Measurements from ENCODE around the gene ATG4D.

DNA sequence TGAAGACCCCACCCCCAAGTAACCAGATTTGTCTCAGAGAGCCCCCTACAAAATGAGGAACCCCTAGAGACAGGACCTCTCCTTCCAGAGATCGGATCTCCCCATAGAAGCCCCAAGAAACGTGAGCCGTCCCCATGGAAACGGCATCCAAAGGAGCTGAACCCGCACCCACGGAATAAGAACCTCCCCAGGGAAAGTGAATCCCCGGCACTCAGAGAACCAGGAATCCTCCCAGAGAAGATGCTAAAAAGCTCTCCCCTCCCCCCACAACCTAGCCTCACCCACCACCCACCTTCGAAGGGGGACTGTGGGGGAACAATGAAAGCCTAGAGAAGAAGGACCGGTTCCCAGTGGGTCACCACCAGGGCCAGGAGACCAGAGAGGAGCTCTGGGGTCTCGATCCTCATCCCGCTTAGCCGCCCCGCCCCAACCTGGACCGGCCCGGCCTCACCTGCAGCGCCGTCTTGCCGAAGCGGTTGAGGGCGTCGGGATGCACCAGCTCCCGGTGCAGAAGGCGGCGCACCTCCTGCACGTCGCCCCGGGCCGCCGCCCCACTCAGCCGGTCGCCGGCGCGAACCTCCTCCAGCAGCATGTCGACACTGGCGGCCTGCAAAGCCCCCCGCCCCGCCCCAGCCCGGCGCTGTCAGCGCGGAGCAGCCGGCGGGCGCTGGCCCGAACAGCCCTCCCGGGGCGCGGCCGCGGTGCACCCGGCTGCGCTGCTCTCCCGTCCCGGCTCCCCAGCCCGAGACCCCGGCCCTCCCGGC lies 24.5 kb downstream of the ATG4D start:
- TF ChIP-seq, protein P1, sequence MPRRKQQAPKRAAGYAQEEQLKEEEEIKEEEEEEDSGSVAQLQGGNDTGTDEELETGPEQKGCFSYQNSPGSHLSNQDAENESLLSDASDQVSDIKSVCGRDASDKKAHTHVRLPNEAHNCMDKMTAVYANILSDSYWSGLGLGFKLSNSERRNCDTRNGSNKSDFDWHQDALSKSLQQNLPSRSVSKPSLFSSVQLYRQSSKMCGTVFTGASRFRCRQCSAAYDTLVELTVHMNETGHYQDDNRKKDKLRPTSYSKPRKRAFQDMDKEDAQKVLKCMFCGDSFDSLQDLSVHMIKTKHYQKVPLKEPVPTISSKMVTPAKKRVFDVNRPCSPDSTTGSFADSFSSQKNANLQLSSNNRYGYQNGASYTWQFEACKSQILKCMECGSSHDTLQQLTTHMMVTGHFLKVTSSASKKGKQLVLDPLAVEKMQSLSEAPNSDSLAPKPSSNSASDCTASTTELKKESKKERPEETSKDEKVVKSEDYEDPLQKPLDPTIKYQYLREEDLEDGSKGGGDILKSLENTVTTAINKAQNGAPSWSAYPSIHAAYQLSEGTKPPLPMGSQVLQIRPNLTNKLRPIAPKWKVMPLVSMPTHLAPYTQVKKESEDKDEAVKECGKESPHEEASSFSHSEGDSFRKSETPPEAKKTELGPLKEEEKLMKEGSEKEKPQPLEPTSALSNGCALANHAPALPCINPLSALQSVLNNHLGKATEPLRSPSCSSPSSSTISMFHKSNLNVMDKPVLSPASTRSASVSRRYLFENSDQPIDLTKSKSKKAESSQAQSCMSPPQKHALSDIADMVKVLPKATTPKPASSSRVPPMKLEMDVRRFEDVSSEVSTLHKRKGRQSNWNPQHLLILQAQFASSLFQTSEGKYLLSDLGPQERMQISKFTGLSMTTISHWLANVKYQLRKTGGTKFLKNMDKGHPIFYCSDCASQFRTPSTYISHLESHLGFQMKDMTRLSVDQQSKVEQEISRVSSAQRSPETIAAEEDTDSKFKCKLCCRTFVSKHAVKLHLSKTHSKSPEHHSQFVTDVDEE (CRISPR knock-in tag; IDR thresholded peaks at IDR 0.05) = no peak
- TF ChIP-seq CSDC2 (CRISPR knock-in tag; IDR thresholded peaks at IDR 0.05) = no peak
- no peak for TF ChIP-seq TOX (CRISPR knock-in tag; IDR thresholded peaks at IDR 0.05; ENCODE audit: borderline replicate concordance)
- no peak for TF ChIP-seq RARB (CRISPR knock-in tag; IDR thresholded peaks at IDR 0.05)
- no peak for TF ChIP-seq ZNF8 (CRISPR knock-in tag; IDR thresholded peaks at IDR 0.05)
- TF ChIP-seq ARNTL (CRISPR knock-in tag; IDR thresholded peaks at IDR 0.05; ENCODE audit: borderline replicate concordance, low read depth) = no peak
- no peak for TF ChIP-seq ZFP3 (CRISPR knock-in tag; IDR thresholded peaks at IDR 0.05)
- TF ChIP-seq PATZ1 (CRISPR knock-in tag; IDR thresholded peaks at IDR 0.05; ENCODE audit: borderline replicate concordance) = no peak

All from SK-N-SH treated with all-trans-retinoic acid at 6 μM for 48 hours (cell line).